Measurements from ENCODE around the gene SMYD3.
A peak's percentile ranks its signal among the peaks of the same experiment; 100 is the strongest.

The SMYD3 gene

GRCh38 chr1:246301553-246302250 lies 205.4 kb downstream of the SMYD3 start:
- no peak for DNase-seq

- no peak for DNase-seq
Measured at GRCh38 chr1:246300626-246301549, 206.2 kb downstream of the SMYD3 start.

GRCh38 chr1:246297279-246298265 lies 209.5 kb downstream of the SMYD3 start:
- no peak for DNase-seq

GRCh38 chr1:246295968-246296367 lies 211.1 kb downstream of the SMYD3 start:
- DNase-seq, result no peak

- DNase-seq, result no peak
Measured at GRCh38 chr1:246295340-246295739, 211.7 kb downstream of the SMYD3 start.

- DNase-seq, result no peak
Measured at GRCh38 chr1:246294263-246294662, 212.8 kb downstream of the SMYD3 start.

GRCh38 chr1:246293366-246294121 lies 213.5 kb downstream of the SMYD3 start:
- DNase-seq, result no peak

- no peak for DNase-seq
Measured at GRCh38 chr1:246292571-246292970, 214.5 kb downstream of the SMYD3 start.

GRCh38 chr1:246291127-246291526 lies 216.0 kb downstream of the SMYD3 start:
- peak; percentile 45 for DNase-seq

- DNase-seq, result no peak
Measured at GRCh38 chr1:246283771-246284410, 223.2 kb downstream of the SMYD3 start.

GRCh38 chr1:246281639-246282038 lies 225.4 kb downstream of the SMYD3 start:
- no peak for DNase-seq

- no peak for DNase-seq
Measured at GRCh38 chr1:246281195-246281594, 225.9 kb downstream of the SMYD3 start.

- DNase-seq, result peak; percentile 9
Measured at GRCh38 chr1:246280551-246280950, 226.5 kb downstream of the SMYD3 start.

- DNase-seq, result no peak
Measured at GRCh38 chr1:246279402-246279801, 227.7 kb downstream of the SMYD3 start.

GRCh38 chr1:246278371-246278770 lies 228.7 kb downstream of the SMYD3 start:
- no peak for DNase-seq

- no peak for DNase-seq
Measured at GRCh38 chr1:246275036-246275435, 232.0 kb downstream of the SMYD3 start.

- no peak for DNase-seq
Measured at GRCh38 chr1:246274186-246274585, 232.9 kb downstream of the SMYD3 start.

- DNase-seq, result no peak
Measured at GRCh38 chr1:246271516-246271915, 235.6 kb downstream of the SMYD3 start.

- no peak for DNase-seq
Measured at GRCh38 chr1:246270236-246270635, 236.8 kb downstream of the SMYD3 start.

- DNase-seq, result no peak
Measured at GRCh38 chr1:246269466-246269865, 237.6 kb downstream of the SMYD3 start.

- DNase-seq, result no peak
Measured at GRCh38 chr1:246267896-246268295, 239.2 kb downstream of the SMYD3 start.

GRCh38 chr1:246267426-246267825 lies 239.7 kb downstream of the SMYD3 start:
- DNase-seq, result no peak

Measured in NCI-H1694 treated with DMSO at 0.1 percent for 48 hours (cell line).